Activated effector memory CD4-positive, alpha-beta T cell treated with anti-CD3 and anti-CD28 coated beads, Interleukin-2, amount 50 U/mL, for 16 hours (primary cell): Measurements from ENCODE around the gene OR5L1.

Experiments
- DNase-seq: peaks from one replicate; pipeline ENCODE4 v3.0.0-alpha.2; 2020

The OR5L1 gene

GRCh38 chr11:55811067-55811466 is at the start of gene OR5L1:
Gene OR5L1, plus strand, starts transcription at chr11:55811367. Its CDS starts 100 bp downstream, at chr11:55811467.
- no peak for DNase-seq

GRCh38 chr11:55773138-55773537 is 38.0 kb upstream of the OR5L1 start, which contains the start of gene OR5D13:
Gene OR5D13, plus strand, starts transcription at chr11:55773438. Its CDS starts 0 bp downstream, at chr11:55773438.
- no peak for DNase-seq

- DNase-seq, result no peak
Observed at GRCh38 chr11:55791606-55792005, 19.6 kb upstream of the OR5L1 start.

GRCh38 chr11:55793321-55793720 is 17.8 kb upstream of the OR5L1 start:
- no peak for DNase-seq

- no peak for DNase-seq
Observed at GRCh38 chr11:55795256-55795655, 15.9 kb upstream of the OR5L1 start, which contains the start of gene OR5D14. Gene OR5D14, plus strand, starts transcription at chr11:55795556. Its CDS starts 0 bp downstream, at chr11:55795556.

- no peak for DNase-seq
Observed at GRCh38 chr11:55806248-55806647, 4.9 kb upstream of the OR5L1 start.

- DNase-seq, result no peak
Observed at GRCh38 chr11:55819330-55819729, 8.2 kb downstream of the OR5L1 start, which contains the start of gene OR5D18. Gene OR5D18, plus strand, starts transcription at chr11:55819630. Its CDS starts 0 bp downstream, at chr11:55819630.

GRCh38 chr11:55826919-55827318 is 15.8 kb downstream of the OR5L1 start, which contains the start of gene OR5L2:
Gene OR5L2, plus strand, starts transcription at chr11:55827219. Its CDS starts 0 bp downstream, at chr11:55827219.
- DNase-seq, result no peak

- DNase-seq, result no peak
Observed at GRCh38 chr11:55838452-55838851, 27.3 kb downstream of the OR5L1 start, which contains the start of gene OR5D16. Gene OR5D16, plus strand, starts transcription at chr11:55838752. Its CDS starts 0 bp downstream, at chr11:55838752.

- DNase-seq, result no peak
Observed at GRCh38 chr11:55847453-55847852, 36.3 kb downstream of the OR5L1 start.

- no peak for DNase-seq
Observed at GRCh38 chr11:55849037-55849436, 37.9 kb downstream of the OR5L1 start.

- no peak for DNase-seq
Observed at GRCh38 chr11:55852141-55852540, 41.0 kb downstream of the OR5L1 start.

GRCh38 chr11:55854704-55855103 is 43.5 kb downstream of the OR5L1 start:
- DNase-seq, result no peak
